Stimulated activated CD4-positive, alpha-beta T cell treated with anti-CD3 and anti-CD28 coated beads, TNF-alpha, amount 100 ng/mL, for 4 hours (primary cell): ENCODE results near the gene LTB.

Source experiments
- DNase-seq, 3 experiments: peaks; one replicate each; pipeline ENCODE4 v3.0.0-alpha.2; 2020; ENCODE audit warnings: low read depth in 3 of 3

Gene LTB

GRCh38 chr6:31576897-31577578 lies 5.2 kb downstream of the LTB start:
- no peak for DNase-seq

- no peak for DNase-seq
Observed at GRCh38 chr6:31575952-31576685, 6.1 kb downstream of the LTB start.

- DNase-seq: peak in 2 of 3 experiments; percentile 78 to 83
Observed at GRCh38 chr6:31575335-31575901, 6.8 kb downstream of the LTB start, which contains the start of gene TNF. Gene TNF (plus strand): TSS chr6:31575565. CDS start chr6:31575742, 177 bp downstream.

GRCh38 chr6:31574106-31575061 lies 7.8 kb downstream of the LTB start:
- DNase-seq: no peak

- no peak for DNase-seq
Observed at GRCh38 chr6:31573239-31574105, 8.8 kb downstream of the LTB start.

- peak in 1 of 3 experiments; percentile 62 for DNase-seq
Observed at GRCh38 chr6:31572041-31572911, 9.9 kb downstream of the LTB start, which contains the start of gene LTA. Gene LTA (plus strand): TSS chr6:31572289. CDS start chr6:31572743, 454 bp downstream.

- DNase-seq: no peak
Observed at GRCh38 chr6:31569861-31570536, 12.2 kb downstream of the LTB start.

GRCh38 chr6:31568537-31568961 lies 13.7 kb downstream of the LTB start:
- no peak for DNase-seq

GRCh38 chr6:31567531-31568370 lies 14.5 kb downstream of the LTB start:
- DNase-seq: no peak

GRCh38 chr6:31560697-31561058 lies 21.5 kb downstream of the LTB start:
- no peak for DNase-seq

GRCh38 chr6:31559958-31560696 lies 22.1 kb downstream of the LTB start:
- DNase-seq: no peak

- DNase-seq: no peak
Observed at GRCh38 chr6:31559606-31559957, 22.6 kb downstream of the LTB start.

GRCh38 chr6:31558631-31559500 lies 23.4 kb downstream of the LTB start:
- peak in 1 of 3 experiments; percentile 63 for DNase-seq

GRCh38 chr6:31558318-31558625 lies 24.0 kb downstream of the LTB start:
- no peak for DNase-seq

- no peak for DNase-seq
Observed at GRCh38 chr6:31557443-31558317, 24.5 kb downstream of the LTB start.

- DNase-seq: no peak
Observed at GRCh38 chr6:31556307-31556706, 25.9 kb downstream of the LTB start.
